ENCODE measurements around the gene MOCS3. TPM values are rescaled to one million over a fixed set of nuclear protein-coding genes. Genes with fewer than 3 reads are reported as not detected.

Gene MOCS3
- total RNA-seq, 1 experiment from 2014 or later: 6.0 TPM

- TF ChIP-seq, protein P1, sequence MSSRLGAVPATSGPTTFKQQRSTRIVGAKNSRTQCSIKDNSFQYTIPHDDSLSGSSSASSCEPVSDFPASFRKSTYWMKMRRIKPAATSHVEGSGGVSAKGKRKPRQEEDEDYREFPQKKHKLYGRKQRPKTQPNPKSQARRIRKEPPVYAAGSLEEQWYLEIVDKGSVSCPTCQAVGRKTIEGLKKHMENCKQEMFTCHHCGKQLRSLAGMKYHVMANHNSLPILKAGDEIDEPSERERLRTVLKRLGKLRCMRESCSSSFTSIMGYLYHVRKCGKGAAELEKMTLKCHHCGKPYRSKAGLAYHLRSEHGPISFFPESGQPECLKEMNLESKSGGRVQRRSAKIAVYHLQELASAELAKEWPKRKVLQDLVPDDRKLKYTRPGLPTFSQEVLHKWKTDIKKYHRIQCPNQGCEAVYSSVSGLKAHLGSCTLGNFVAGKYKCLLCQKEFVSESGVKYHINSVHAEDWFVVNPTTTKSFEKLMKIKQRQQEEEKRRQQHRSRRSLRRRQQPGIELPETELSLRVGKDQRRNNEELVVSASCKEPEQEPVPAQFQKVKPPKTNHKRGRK (CRISPR knock-in tag; IDR thresholded peaks at IDR 0.05; ENCODE audit: borderline replicate concordance): no peak
- TF ChIP-seq RORB (CRISPR knock-in tag; IDR thresholded peaks at IDR 0.05): no peak
- TF ChIP-seq EMX1 (CRISPR knock-in tag; IDR thresholded peaks at IDR 0.05): no peak
- TF ChIP-seq ZBTB43 (CRISPR knock-in tag; IDR thresholded peaks at IDR 0.05): no peak
- TF ChIP-seq, protein P2, sequence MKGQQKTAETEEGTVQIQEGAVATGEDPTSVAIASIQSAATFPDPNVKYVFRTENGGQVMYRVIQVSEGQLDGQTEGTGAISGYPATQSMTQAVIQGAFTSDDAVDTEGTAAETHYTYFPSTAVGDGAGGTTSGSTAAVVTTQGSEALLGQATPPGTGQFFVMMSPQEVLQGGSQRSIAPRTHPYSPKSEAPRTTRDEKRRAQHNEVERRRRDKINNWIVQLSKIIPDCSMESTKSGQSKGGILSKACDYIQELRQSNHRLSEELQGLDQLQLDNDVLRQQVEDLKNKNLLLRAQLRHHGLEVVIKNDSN (CRISPR knock-in tag; IDR thresholded peaks at IDR 0.05): no peak
Observed at GRCh38 chr20:50958615-50959542, at the start of gene MOCS3 (continued).

- TF ChIP-seq ETV6 (CRISPR knock-in tag; IDR thresholded peaks at IDR 0.05) (no peak), CDX4 (CRISPR knock-in tag; IDR thresholded peaks at IDR 0.05; ENCODE audit: borderline replicate concordance) (no peak), CTCF (IDR thresholded peaks at IDR 0.05) (no peak), CREM (CRISPR knock-in tag; IDR thresholded peaks at IDR 0.05) (no peak), GTF2I (CRISPR knock-in tag; conservative IDR thresholded peaks at IDR 0.05) (no peak), CREB1 (CRISPR knock-in tag; IDR thresholded peaks at IDR 0.05) (no peak), CBFB (CRISPR knock-in tag; IDR thresholded peaks at IDR 0.05; ENCODE audit: low read depth) (no peak), ZMAT4 (CRISPR knock-in tag; IDR thresholded peaks at IDR 0.05) (no peak), ZNF121 (CRISPR knock-in tag; IDR thresholded peaks at IDR 0.05) (no peak), ESRRA (CRISPR knock-in tag; IDR thresholded peaks at IDR 0.05; ENCODE audit: borderline replicate concordance) (no peak), E2F1 (CRISPR knock-in tag; IDR thresholded peaks at IDR 0.05) (no peak), NR3C1 (CRISPR knock-in tag; conservative IDR thresholded peaks at IDR 0.05; ENCODE audit: low read depth) (no peak), ATF1 (CRISPR knock-in tag; IDR thresholded peaks at IDR 0.05) (no peak), E2F4 (CRISPR knock-in tag; IDR thresholded peaks at IDR 0.05; ENCODE audit: borderline replicate concordance, low read depth) (no peak), ATF3 (CRISPR knock-in tag; conservative IDR thresholded peaks at IDR 0.05) (no peak), ZBTB43 (CRISPR knock-in tag; IDR thresholded peaks at IDR 0.05) (no peak)
- TF ChIP-seq, protein P3, sequence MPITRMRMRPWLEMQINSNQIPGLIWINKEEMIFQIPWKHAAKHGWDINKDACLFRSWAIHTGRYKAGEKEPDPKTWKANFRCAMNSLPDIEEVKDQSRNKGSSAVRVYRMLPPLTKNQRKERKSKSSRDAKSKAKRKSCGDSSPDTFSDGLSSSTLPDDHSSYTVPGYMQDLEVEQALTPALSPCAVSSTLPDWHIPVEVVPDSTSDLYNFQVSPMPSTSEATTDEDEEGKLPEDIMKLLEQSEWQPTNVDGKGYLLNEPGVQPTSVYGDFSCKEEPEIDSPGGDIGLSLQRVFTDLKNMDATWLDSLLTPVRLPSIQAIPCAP (CRISPR knock-in tag; IDR thresholded peaks at IDR 0.05): no peak
- no peaks in the 10 kb centered on the region for H3K27me3 Mint-ChIP-seq (ENCODE audit: low read depth)
- H3K4me3 Mint-ChIP-seq: no peak overlapping the region
- POLR2A ChIA-PET: interaction anchor here (1.2 kb wide), 1 partner anchor 39 kb away, joined by 3 read pairs; no protein-coding TSS in a partner anchor
- peak overlapping the region; percentile 63; the same call in 1 of the 2 replicates for H3K27ac Mint-ChIP-seq
- CTCF ChIA-PET: interaction anchor here (0.7 to 2.8 kb wide), 4 partner anchors 11 to 115 kb away, joined by 3 to 9 read pairs (median 4); partner anchors contain the start of gene BCAS4
- no peak for ATAC-seq
- no peaks in the 10 kb centered on the region for H3K9me3 Mint-ChIP-seq
- no peak for DNase-seq (ENCODE audit: low spot score)
- H3K4me1 Mint-ChIP-seq: peaks cover 63% of the 10 kb centered on the region
- peaks cover 23% of the 10 kb centered on the region for H3K36me3 Mint-ChIP-seq
Observed at GRCh38 chr20:50909413-50909812, 49.2 kb upstream of the MOCS3 start.

Data from WTC11 (cell line).